Keratinocyte (primary cell): ENCODE measurements around the gene GATAD1. TPM values are rescaled to one million over a fixed set of nuclear protein-coding genes. Genes with fewer than 3 reads are reported as not detected.

Experiments used
- DNase-seq: peaks from one replicate; pipeline ENCODE4 v3.0.0-alpha.2; 2011; ENCODE audit warnings: low read depth, missing footprints, low spot score
- FAIRE-seq: peaks from 2 replicates; lab custom pipeline; 2011; peaks lifted over from hg19 to GRCh38; lab: Jason Lieb, UNC
- H2AFZ ChIP-seq: 2 replicates; pipeline ENCODE4 v1.6.0; 2012; ENCODE audit warnings: low read length, control low read depth, inconsistent platforms; ENCODE audit not compliant: control insufficient read depth
- H3K27ac ChIP-seq: 2 replicates; pipeline ENCODE4 v1.5.1; 2011; ENCODE audit warnings: low read length; ENCODE audit not compliant: control insufficient read depth, insufficient read depth
- H3K27me3 ChIP-seq: 3 replicates; pipeline ENCODE4 v1.6.0; 2011; ENCODE audit warnings: low read length; ENCODE audit not compliant: control insufficient read depth, insufficient read depth; ENCODE audit errors: extremely low read depth
- H3K36me3 ChIP-seq, 2 experiments: 2 replicates in 1 of 2; 3 replicates in 1 of 2; pipeline ENCODE4 v1.5.1; 2011; ENCODE audit warnings: low read length in 2 of 2, mild to moderate bottlenecking in 1 of 2; ENCODE audit not compliant: control insufficient read depth in 2 of 2, insufficient read depth in 2 of 2; ENCODE audit errors: extremely low read depth in 1 of 2
- H3K4me1 ChIP-seq: 3 replicates; pipeline ENCODE4 v1.5.1; 2011; ENCODE audit warnings: low read length; ENCODE audit not compliant: control insufficient read depth, insufficient read depth; ENCODE audit errors: extremely low read depth
- H3K4me2 ChIP-seq: 3 replicates; pipeline ENCODE4 v1.6.0; 2011; ENCODE audit warnings: low read depth, low read length; ENCODE audit not compliant: control insufficient read depth, insufficient read depth; ENCODE audit errors: extremely low read depth
- H3K4me3 ChIP-seq, 3 experiments: fragments of 200-600 bp in 1 of 3; sonication (generic) in 1 of 3; 2 replicates in 2 of 3; 3 replicates in 1 of 3; pipeline ENCODE4 v1.5.1; 2011 to 2016; ENCODE audit warnings: low read length in 3 of 3, mild to moderate bottlenecking in 3 of 3, control low read depth in 2 of 3, inconsistent platforms in 1 of 3, low read depth in 1 of 3, mixed read lengths in 1 of 3, mixed run types in 1 of 3, moderate library complexity in 1 of 3; ENCODE audit not compliant: control insufficient read depth in 2 of 3, insufficient read depth in 2 of 3; ENCODE audit errors: extremely low read depth in 1 of 3
- H3K79me2 ChIP-seq: 2 replicates; pipeline ENCODE4 v1.6.0; 2012; ENCODE audit warnings: low read length; ENCODE audit not compliant: control insufficient read depth, insufficient read depth
- H3K9ac ChIP-seq: 3 replicates; pipeline ENCODE4 v1.6.0; 2011; ENCODE audit warnings: low read length; ENCODE audit not compliant: control insufficient read depth, insufficient read depth; ENCODE audit errors: extremely low read depth
- H3K9me1 ChIP-seq: 3 replicates; pipeline ENCODE4 v1.6.0; 2011; ENCODE audit warnings: low read length; ENCODE audit not compliant: control insufficient read depth, insufficient read depth; ENCODE audit errors: extremely low read depth
- H3K9me3 ChIP-seq: 2 replicates; pipeline ENCODE4 v1.5.1; 2012; ENCODE audit warnings: low read depth, low read length; ENCODE audit not compliant: control insufficient read depth
- H4K20me1 ChIP-seq: 3 replicates; pipeline ENCODE4 v1.6.0; 2011; ENCODE audit warnings: low read length; ENCODE audit not compliant: control insufficient read depth, insufficient read depth; ENCODE audit errors: extremely low read depth
- CTCF ChIP-seq, 3 experiments: IDR thresholded peaks in 1 of 3; conservative IDR thresholded peaks in 1 of 3; optimal IDR thresholded peaks in 1 of 3; 2 replicates in 2 of 3; 3 replicates in 1 of 3; pipeline versions ENCODE3 to v1.5.1; 2011; ENCODE audit warnings: low read length in 3 of 3, mild to moderate bottlenecking in 3 of 3, moderate library complexity in 2 of 3, control low read depth in 1 of 3, inconsistent platforms in 1 of 3; ENCODE audit not compliant: insufficient read depth in 2 of 3; ENCODE audit errors: extremely low read depth in 1 of 3
- EZH2 ChIP-seq: IDR thresholded peaks from one replicate; pipeline ENCODE4 v1.6.1; 2012; ENCODE audit warnings: inconsistent platforms, mild to moderate bottlenecking, low read length, moderate library complexity
- dilution Hi-C: fragments of 300-500 bp; cut with MboI; formaldehyde crosslinking; loops from one replicate; pipeline ENCODE4 v1.7.0; 2020; ENCODE audit warnings: low sequenced_read_pairs; ENCODE audit not compliant: extremely low pct_ligation_motif_present
- polyA plus RNA-seq, 5 experiments: library from polyadenylated mRNA; depleted of rRNA in 3 of 5; stranded (reverse) in 3 of 5; stranded (forward) in 1 of 5; unstranded in 1 of 5; fragments of >200 nt; gene quantifications; 1 replicate in 1 of 5; 2 replicates in 3 of 5; 3 replicates in 1 of 5; pipeline versions ENCODE4 v1.2.1 to v1.2.3, GENCODE V29; 2011 to 2012; ENCODE audit warnings: missing spikeins in 2 of 5, low read depth in 1 of 5, low replicate concordance in 1 of 5

GATAD1 gene
- polyA plus RNA-seq, 1 donor (not counting 4 experiments of a cell fraction or from before 2014, with no cell fraction given) = 16.5 TPM

- H3K9me3 ChIP-seq = no peaks in the 10 kb centered on the region
- TF ChIP-seq CTCF (optimal IDR thresholded peaks at IDR 0.05 in 1 of 3, IDR thresholded peaks at IDR 0.05 in 1 of 3, conservative IDR thresholded peaks at IDR 0.05 in 1 of 3; ENCODE audit: extremely low read depth in 1 of 3, insufficient read depth in 2 of 3, low read length in 3 of 3) (no peak), EZH2 (no peak)
- dilution Hi-C loops = no loop called here
These were observed 51.3 kb downstream of the GATAD1 start for GRCh38 chr7:92498557-92498956.

GRCh38 chr7:92503767-92504166 is 56.5 kb downstream of the GATAD1 start:
- FAIRE-seq = no peak
- no peak for DNase-seq
- no peak overlapping the region for H3K9ac ChIP-seq
- no peaks in the 10 kb centered on the region for H3K9me1 ChIP-seq
- no peak overlapping the region for H3K27ac ChIP-seq
- no peaks in the 10 kb centered on the region for H3K79me2 ChIP-seq
- no peak overlapping the region for H3K4me2 ChIP-seq
- no peaks in the 10 kb centered on the region for H3K9me3 ChIP-seq
- no peaks in the 10 kb centered on the region for H4K20me1 ChIP-seq
- dilution Hi-C loops = no loop called here
- H3K4me3 ChIP-seq = no peak overlapping the region
- H2AFZ ChIP-seq = no peak overlapping the region
- no peaks in the 10 kb centered on the region for H3K27me3 ChIP-seq
- H3K4me1 ChIP-seq = no peaks in the 10 kb centered on the region
- no peak for TF ChIP-seq CTCF (optimal IDR thresholded peaks at IDR 0.05 in 1 of 3, IDR thresholded peaks at IDR 0.05 in 1 of 3, conservative IDR thresholded peaks at IDR 0.05 in 1 of 3; ENCODE audit: extremely low read depth in 1 of 3, insufficient read depth in 2 of 3, low read length in 3 of 3)
- TF ChIP-seq EZH2 = no peak
- peaks cover 0 to 4% of the 10 kb centered on the region in 2 experiments for H3K36me3 ChIP-seq

More at GRCh38 chr7:92498557-92498956, 51.3 kb downstream of the GATAD1 start:
- Histone ChIP-seq H2AFZ (no peak overlapping the region), H3K27ac (no peak overlapping the region), H3K4me1 (no peaks in the 10 kb centered on the region), H4K20me1 (no peaks in the 10 kb centered on the region), H3K9me1 (no peaks in the 10 kb centered on the region), H3K36me3 (peaks cover 1 to 4% of the 10 kb centered on the region in 2 experiments), H3K4me3 (no peak overlapping the region), H3K27me3 (no peaks in the 10 kb centered on the region), H3K9ac (no peak overlapping the region), H3K79me2 (no peaks in the 10 kb centered on the region), H3K4me2 (no peak overlapping the region)
- FAIRE-seq (no peak), DNase-seq (no peak)
